ENCODE results near the gene MGRN1. TPM values are rescaled to one million over a fixed set of nuclear protein-coding genes. Genes with fewer than 3 reads are reported as not detected.
A peak's percentile ranks its signal among the peaks of the same experiment; 100 is the strongest.

MGRN1 gene
- total RNA-seq, 4 donors from 2014 or later = 15.8 to 25.6 (median 22.0) TPM

DNA sequence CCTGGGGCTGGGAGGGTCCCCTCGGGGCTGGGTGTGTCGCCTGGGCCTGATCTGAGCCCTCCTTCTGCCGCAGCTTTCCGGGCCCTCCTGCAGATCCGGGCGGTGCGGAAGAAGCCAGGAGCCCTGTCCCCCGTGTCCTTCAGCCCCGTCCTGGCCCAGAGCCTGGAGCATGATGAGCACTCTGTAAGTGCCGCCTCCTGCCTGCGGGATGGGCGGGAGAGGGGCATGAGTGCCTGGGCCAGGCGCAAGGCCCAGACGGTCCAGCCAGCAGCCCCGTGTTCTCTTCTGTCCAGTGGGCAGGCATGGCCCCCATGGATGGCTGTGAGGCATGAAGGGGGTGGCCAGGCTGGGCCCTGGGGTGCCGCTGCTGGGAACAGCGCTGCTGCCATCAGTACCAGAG is 52.8 kb downstream of the MGRN1 start:
- no peaks in the 10 kb centered on the region for H3K27me3 ChIP-seq
- no peak for TF ChIP-seq CTCF (IDR thresholded peaks at IDR 0.05)
- TF ChIP-seq POLR2A (IDR thresholded peaks at IDR 0.05) = no peak
- H3K27ac ChIP-seq = peak overlapping the region in 1 of 4 donors; percentile 21
- H3K9me3 ChIP-seq = no peaks in the 10 kb centered on the region
- H3K4me1 ChIP-seq = peaks cover 0 to 55% (median 0%) of the 10 kb centered on the region in 3 donors
- H3K36me3 ChIP-seq = peaks cover 8 to 93% (median 22%) of the 10 kb centered on the region in 3 donors
- WGBS, 2 donors = 92% methylated on average over 2 of the region's 17 CpGs; no CpG with 5 or more reads in 1 of the 2 donors
- no peak for DNase-seq
- no peak overlapping the region for H3K4me3 ChIP-seq
- intact Hi-C loops (cut with DNase I) = no loop called here

GRCh38 chr16:4677994-4678393 is 53.4 kb downstream of the MGRN1 start:
- Histone ChIP-seq H3K27me3 (no peaks in the 10 kb centered on the region), H3K27ac (no peak overlapping the region), H3K4me1 (peaks cover 0 to 61% (median 0%) of the 10 kb centered on the region in 3 donors), H3K4me3 (no peak overlapping the region), H3K9me3 (no peaks in the 10 kb centered on the region), H3K36me3 (peaks cover 14 to 93% (median 27%) of the 10 kb centered on the region in 3 donors)
- TF ChIP-seq POLR2A (IDR thresholded peaks at IDR 0.05) (no peak), CTCF (IDR thresholded peaks at IDR 0.05) (no peak)
- DNase-seq = no peak
- WGBS, 2 donors = 80 to 88% methylated on average over 1 to 6 of the region's 9 CpGs
- intact Hi-C loops (cut with DNase I) = no loop called here

DNA sequence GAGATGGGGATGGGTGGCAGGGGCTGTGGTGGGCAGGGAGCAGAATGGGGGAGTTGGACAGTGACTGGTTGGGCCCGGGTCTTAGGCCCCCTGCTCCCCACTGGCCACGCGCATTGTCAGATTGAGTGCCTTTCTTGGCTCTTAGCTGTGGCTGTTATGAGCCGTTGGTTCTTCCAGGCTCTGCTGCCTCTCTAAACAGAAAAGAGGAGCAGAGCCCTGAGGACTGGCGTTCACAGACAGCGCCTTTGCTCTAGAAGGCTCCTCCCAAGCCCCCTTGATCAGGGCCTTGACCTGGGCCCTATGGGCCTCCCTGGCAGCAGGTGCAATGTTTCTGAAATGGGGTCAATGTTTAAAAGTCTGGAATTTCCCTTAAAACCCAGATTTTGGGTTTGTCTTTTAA is 54.0 kb downstream of the MGRN1 start:
- no peaks in the 10 kb centered on the region for H3K9me3 ChIP-seq

DNA sequence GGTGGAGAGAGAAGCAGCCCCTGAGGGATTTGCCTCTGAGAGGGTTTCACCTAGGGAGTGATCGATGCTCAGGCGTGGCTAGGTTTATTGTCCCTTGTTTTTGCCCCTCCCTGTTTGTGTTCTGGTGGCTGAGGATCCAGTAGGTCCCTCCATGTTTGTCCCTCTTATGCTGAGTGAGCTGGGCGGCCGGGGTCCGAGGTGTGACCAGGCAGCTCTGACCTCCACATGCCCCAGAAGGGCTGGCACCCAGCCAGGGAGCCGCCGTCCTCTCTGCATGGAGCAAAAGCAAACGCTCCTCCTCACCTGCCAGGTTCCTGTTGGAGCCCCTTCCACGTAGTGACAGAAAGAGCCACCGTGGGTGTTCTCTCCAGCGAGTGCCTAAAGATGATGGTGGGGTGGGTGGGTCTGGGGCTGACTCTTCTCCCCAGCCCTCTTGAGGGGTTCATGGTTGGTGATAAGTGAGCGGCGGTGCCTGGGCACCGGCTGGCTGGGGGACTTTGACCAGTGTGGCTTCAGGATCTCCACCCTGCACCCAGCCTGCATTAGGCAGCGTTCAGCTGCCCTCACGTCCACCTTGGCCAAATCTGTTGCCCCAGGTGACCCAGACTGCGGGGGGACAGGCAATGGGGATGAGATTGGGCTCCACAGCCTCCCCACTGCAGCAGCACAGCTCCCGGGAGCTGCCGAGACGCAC is 54.7 kb downstream of the MGRN1 start:
- Histone ChIP-seq H3K4me1 (peaks cover 0 to 65% (median 0%) of the 10 kb centered on the region in 3 donors), H3K36me3 (peaks cover 18 to 93% (median 28%) of the 10 kb centered on the region in 3 donors), H3K4me3 (peak overlapping the region in 2 of 4 donors; percentile 35 to 58), H3K27me3 (no peaks in the 10 kb centered on the region), H3K27ac (peak overlapping the region in 3 of 4 donors; percentile 12 to 83 (median 70)), H3K9me3 (no peaks in the 10 kb centered on the region)
- intact Hi-C loops (cut with DNase I) = no loop called here
- 67 to 69% methylated on average over 5 to 6 of the region's 20 CpGs for WGBS, 2 donors
- no peak for DNase-seq
- no peak for TF ChIP-seq POLR2A (IDR thresholded peaks at IDR 0.05)
- TF ChIP-seq CTCF (IDR thresholded peaks at IDR 0.05) = no peak

More for the DNA sequence above, 54.0 kb downstream of the MGRN1 start:
- H3K27me3 ChIP-seq = no peaks in the 10 kb centered on the region
- no peak for TF ChIP-seq POLR2A (IDR thresholded peaks at IDR 0.05)
- TF ChIP-seq CTCF (IDR thresholded peaks at IDR 0.05) = no peak
- H3K36me3 ChIP-seq = peaks cover 18 to 93% (median 23%) of the 10 kb centered on the region in 3 donors
- WGBS, 2 donors = 74 to 97% methylated on average over 6 of the region's 6 CpGs
- DNase-seq = no peak
- intact Hi-C loops (cut with DNase I) = no loop called here
- no peak overlapping the region for H3K27ac ChIP-seq
- H3K4me1 ChIP-seq = peaks cover 0 to 65% (median 0%) of the 10 kb centered on the region in 3 donors
- no peak overlapping the region for H3K4me3 ChIP-seq

- H3K4me1 ChIP-seq = peaks cover 0 to 65% (median 0%) of the 10 kb centered on the region in 3 donors
- intact Hi-C loops (cut with DNase I) = no loop called here
- TF ChIP-seq POLR2A (IDR thresholded peaks at IDR 0.05) (no peak), CTCF (IDR thresholded peaks at IDR 0.05) (no peak)
Measured at GRCh38 chr16:4679850-4680636, 55.4 kb downstream of the MGRN1 start.

More at GRCh38 chr16:4679850-4680636, 55.4 kb downstream of the MGRN1 start:
- H3K27ac ChIP-seq = peak overlapping the region in 3 of 4 donors; percentile 12 to 83 (median 70)
- no peaks in the 10 kb centered on the region for H3K27me3 ChIP-seq
- DNase-seq = no peak
- H3K4me3 ChIP-seq = peak overlapping the region in 2 of 4 donors; percentile 35 to 58
- H3K36me3 ChIP-seq = peaks cover 23 to 97% (median 29%) of the 10 kb centered on the region in 3 donors
- no peaks in the 10 kb centered on the region for H3K9me3 ChIP-seq
- 63 to 71% methylated on average over 31 to 39 of the region's 47 CpGs for WGBS, 2 donors
